HG03520 (cell line): Measurements from ENCODE around the gene MYH7.

Source experiments
- ATAC-seq: cut with Tn5 transposase; IDR thresholded peaks from one replicate; pipeline ENCODE4 v1.9.1; 2021; ENCODE audit warnings: mild to moderate bottlenecking, moderate library complexity; ENCODE audit not compliant: unreplicated experiment

Gene MYH7

GRCh38 chr14:23375527-23376251, 59.8 kb downstream of the MYH7 start:
- ATAC-seq = no peak

DNA sequence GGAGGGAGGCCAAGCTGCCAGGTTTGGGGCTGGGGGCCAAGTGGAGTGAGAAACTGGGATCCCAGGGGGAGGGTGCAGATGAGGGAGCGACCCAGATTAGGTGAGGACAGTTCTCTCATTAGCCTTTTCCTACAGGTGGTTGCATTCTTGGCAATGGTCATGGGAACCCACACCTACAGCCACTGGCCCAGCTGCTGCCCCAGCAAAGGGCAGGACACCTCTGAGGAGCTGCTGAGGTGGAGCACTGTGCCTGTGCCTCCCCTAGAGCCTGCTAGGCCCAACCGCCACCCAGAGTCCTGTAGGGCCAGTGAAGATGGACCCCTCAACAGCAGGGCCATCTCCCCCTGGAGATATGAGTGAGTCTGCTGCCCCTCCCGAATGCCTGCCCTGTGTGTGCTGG, 62.4 kb downstream of the MYH7 start:
- ATAC-seq = no peak

DNA sequence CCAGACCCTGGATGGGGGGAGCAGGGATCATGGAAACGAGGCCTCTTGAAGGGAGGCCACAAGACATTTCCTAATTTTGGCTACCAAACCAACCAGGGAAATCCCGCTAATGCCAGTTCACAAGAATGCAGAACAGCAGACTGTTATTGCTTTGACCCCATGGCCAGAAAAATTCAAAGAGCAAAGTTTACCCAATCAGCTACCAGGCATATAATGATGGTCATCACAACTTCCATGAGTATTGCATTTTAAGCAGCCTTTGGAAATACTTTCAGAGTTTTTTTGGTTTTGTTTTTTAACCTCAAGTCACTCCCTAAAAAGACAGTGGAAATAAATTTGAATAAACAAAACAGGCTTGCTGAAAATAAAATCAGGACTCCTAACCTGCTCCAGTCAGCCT, 63.0 kb downstream of the MYH7 start, which contains the start of gene IL25:
Gene IL25, plus strand, starts transcription at position 301 of the 400 bp plus-strand sequence.
- no peak for ATAC-seq

DNA sequence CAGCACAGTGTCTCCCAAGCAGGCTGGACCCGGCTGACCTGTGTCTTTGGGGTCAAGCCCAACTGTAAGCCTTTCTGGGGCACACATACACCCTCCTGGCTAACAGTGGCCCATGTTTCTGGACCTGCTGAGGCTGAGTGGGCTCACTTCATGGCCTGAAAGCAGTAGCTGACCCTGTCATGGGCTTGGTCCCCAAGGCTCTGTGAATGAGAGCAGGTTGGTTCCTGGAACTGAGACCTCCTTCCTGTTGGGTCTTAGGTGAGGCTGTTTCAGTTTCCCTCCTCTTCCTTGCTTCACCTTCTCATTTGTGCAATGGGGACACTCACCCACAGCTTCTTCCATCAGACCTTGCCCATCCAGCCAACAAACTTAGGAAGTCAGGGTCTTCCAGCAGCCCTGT, 63.6 kb downstream of the MYH7 start:
- ATAC-seq = no peak

DNA sequence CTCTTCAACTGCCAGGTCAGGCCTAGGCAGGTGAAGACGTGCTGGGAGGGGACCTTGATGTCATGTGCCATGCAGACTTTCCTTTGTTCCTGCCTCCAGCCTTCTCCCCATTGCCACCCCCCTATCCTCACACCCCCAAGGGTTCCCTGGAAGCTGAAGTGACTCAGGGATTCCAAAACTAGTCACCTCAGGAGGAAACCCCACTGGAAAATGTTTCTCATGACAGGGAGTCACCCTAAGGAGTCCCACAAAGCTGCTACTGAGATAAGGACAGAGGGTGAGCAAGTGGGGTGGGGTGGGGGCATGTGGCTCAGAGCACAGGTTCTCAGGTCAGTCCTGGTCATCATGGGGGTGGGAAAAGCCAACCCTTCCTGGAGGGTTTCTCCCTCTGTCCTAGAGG, 65.2 kb downstream of the MYH7 start:
- no peak for ATAC-seq

DNA sequence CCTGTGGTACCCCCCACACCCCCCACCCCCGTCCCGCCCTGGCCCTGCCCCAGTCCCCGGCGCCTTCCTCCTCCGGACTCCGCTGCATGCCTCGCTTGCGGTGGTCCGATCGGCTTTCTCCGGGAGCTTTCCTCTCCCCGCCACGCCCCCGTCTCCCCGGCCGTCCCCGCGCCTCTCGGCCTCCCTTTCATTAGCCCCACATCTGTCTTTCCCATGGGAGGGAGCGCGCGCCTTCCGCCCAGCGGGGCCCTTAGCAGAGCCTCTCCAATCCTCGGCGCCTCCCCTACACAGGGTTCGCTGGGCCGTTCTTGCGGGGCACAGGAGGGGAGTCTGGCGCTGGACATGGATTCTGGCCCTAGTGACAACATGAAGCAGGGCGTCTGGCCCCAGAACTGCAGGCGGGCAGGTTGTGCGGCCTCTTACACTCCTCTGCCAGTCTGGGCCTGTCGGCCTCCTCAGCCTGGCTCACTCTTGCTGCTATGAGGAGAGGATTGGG, 69.0 kb downstream of the MYH7 start:
- no peak for ATAC-seq

DNA sequence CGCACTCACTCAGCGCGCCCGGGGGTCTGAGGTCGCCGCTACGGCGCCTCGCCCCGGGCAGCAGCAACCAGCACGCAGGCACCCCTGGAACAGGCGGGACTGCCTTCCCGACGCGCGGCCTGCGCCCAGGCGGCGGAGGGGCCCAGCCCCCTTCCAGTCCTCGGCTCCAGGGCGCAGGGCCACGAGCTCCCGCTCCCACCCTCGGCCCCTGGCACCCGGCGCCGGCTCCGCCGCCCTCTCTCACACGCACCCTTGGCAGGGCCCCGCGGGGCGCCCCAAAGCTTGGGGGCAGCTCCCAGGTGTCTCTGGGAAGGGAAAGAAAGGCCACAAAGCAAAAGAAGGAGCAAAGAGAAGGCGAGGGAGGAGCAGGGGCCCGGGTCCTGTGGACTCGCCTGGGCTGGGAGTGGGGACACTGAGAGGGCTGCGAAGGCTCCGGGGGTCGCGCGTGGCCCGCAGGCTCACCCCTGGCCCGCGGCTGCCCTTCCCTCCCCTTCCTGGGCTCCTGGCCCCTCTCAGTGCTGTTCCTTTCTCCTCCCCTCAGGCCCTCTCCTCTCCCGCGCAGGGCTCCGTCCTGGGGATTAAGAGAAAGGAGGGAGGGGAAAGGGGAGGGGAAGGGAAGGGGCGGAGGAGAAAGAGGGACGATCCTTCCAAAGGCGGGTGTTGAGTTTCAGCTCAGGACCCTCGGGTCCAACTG, 69.6 kb downstream of the MYH7 start:
- ATAC-seq = no peak

DNA sequence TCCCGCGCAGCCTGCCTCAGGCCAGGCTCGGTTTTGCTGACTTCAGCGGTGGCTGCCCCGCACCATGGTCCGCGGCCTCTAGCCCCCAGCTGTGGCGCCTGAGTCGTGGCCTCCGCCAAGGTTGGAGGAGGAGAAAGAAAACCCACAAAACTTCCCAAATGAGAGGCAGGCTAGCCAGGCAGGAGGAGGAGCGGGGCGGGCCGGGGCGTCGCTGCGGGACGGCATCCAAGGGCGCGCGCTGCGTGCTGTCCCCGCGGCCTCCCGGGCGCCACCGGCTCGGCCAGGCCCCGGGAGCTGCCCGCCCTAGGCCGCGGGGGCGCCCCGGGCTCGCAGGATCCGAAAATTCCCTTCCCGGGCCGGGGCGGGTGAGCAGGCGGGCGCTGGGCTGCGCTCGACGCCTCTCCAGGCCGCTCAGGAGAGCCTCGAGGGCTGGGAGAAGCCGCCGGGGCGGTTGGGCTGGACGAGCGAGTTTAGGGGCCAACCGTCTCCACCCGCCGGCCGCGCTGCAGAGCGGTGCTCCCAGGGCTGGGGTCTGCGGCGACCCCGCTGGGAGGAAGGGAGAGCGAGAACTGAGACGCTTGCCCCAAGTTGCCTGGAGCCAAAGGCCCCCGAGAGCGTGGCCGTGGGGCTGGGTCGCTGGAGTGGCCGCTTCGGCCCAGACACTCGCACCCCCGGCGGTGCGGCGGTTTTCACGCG, 70.3 kb downstream of the MYH7 start, which contains the start of gene EFS:
Gene EFS, minus strand, starts transcription at position 137 of the 696 bp plus-strand sequence. CDS start 147 bp downstream, outside the sequence.
- no peak for ATAC-seq

GRCh38 chr14:23364164-23365035, 71.1 kb downstream of the MYH7 start:
- no peak for ATAC-seq
